ENCODE data around the gene POLR1A.

DNA sequence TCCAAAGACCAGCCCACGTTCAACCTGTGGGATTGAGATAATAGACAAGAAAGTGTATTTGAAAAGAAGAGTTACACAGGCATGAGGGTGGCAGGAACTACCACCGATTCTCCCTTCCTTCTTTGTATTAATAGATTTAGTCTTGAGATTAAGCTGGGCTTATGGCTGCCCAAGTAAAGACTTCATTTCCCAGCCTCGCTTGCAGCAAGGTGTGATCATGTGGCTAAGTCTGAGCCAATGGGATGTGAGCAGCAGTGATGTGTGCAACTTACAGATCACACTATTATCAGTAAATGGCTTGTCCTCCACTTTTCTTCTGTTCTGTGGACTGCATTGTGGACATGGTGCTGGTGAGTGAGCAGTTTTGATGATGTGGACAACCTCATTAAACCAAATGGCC lies 101.7 kb downstream of the POLR1A start:
- TF ChIP-seq, protein P1, sequence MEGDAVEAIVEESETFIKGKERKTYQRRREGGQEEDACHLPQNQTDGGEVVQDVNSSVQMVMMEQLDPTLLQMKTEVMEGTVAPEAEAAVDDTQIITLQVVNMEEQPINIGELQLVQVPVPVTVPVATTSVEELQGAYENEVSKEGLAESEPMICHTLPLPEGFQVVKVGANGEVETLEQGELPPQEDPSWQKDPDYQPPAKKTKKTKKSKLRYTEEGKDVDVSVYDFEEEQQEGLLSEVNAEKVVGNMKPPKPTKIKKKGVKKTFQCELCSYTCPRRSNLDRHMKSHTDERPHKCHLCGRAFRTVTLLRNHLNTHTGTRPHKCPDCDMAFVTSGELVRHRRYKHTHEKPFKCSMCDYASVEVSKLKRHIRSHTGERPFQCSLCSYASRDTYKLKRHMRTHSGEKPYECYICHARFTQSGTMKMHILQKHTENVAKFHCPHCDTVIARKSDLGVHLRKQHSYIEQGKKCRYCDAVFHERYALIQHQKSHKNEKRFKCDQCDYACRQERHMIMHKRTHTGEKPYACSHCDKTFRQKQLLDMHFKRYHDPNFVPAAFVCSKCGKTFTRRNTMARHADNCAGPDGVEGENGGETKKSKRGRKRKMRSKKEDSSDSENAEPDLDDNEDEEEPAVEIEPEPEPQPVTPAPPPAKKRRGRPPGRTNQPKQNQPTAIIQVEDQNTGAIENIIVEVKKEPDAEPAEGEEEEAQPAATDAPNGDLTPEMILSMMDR (IDR thresholded peaks at IDR 0.05; ENCODE audit: poor library complexity): no peak
- TF ChIP-seq EZH2 (IDR thresholded peaks at IDR 0.05; ENCODE audit: borderline replicate concordance): no peak
